ENCODE measurements around the gene PRPF6. TPM values are rescaled to one million over a fixed set of nuclear protein-coding genes. Genes with fewer than 3 reads are reported as not detected.

The PRPF6 gene
- polyA plus RNA-seq, 1 donor from 2014 or later: 91.9 TPM

- H3K36me3 ChIP-seq (ENCODE audit: insufficient read depth, low read length): no peaks in the 10 kb centered on the region
- H3K4me2 ChIP-seq (ENCODE audit: low read length): no peak overlapping the region
- no peaks in the 10 kb centered on the region for H3K9me3 ChIP-seq (ENCODE audit: low read length)
- H3K4me3 ChIP-seq (ENCODE audit: low read length): no peak overlapping the region
- H3K9ac ChIP-seq (ENCODE audit: low read length): no peak overlapping the region
- H3K27me3 ChIP-seq (ENCODE audit: insufficient read depth, low read depth, low read length): peaks cover 22% of the 10 kb centered on the region
- H4K20me1 ChIP-seq (ENCODE audit: insufficient read depth): no peaks in the 10 kb centered on the region
- H3F3A ChIP-seq (ENCODE audit: insufficient read depth, low read length, poor library complexity, severe bottlenecking): no peaks in the 10 kb centered on the region
- no peaks in the 10 kb centered on the region for H3K9me2 ChIP-seq (ENCODE audit: insufficient read depth, low read length)
- H2AFZ ChIP-seq (ENCODE audit: low read depth, low read length): no peak overlapping the region
- no peak overlapping the region for H3K27ac ChIP-seq (ENCODE audit: low read length)
- H3K79me2 ChIP-seq (replicated peaks; ENCODE audit: insufficient read depth, low read length): no peaks in the 10 kb centered on the region
- TF ChIP-seq CTCF (IDR thresholded peaks at IDR 0.05; ENCODE audit: poor library complexity, severe bottlenecking): no peak
- TF ChIP-seq EP300 (conservative IDR thresholded peaks at IDR 0.05; ENCODE audit: poor library complexity, severe bottlenecking): no peak
- no peak for TF ChIP-seq EZH2 (IDR thresholded peaks at IDR 0.05; ENCODE audit: borderline replicate concordance, insufficient read depth, low read length, poor library complexity, severe bottlenecking)
- no peak for TF ChIP-seq MXI1 (conservative IDR thresholded peaks at IDR 0.05; ENCODE audit: poor library complexity, severe bottlenecking)
- TF ChIP-seq RAD21 (conservative IDR thresholded peaks at IDR 0.05): no peak
- no peak for TF ChIP-seq POLR2AphosphoS5 (IDR thresholded peaks at IDR 0.05)
- TF ChIP-seq SMC3 (conservative IDR thresholded peaks at IDR 0.05; ENCODE audit: poor library complexity): no peak
- TF ChIP-seq REST (IDR thresholded peaks at IDR 0.05; ENCODE audit: borderline replicate concordance): no peak
- no peak for TF ChIP-seq TAF1 (IDR thresholded peaks at IDR 0.05; ENCODE audit: low read depth)
Observed at GRCh38 chr20:64081624-64081964, 100.7 kb downstream of the PRPF6 start.

GRCh38 chr20:64082126-64082731 lies 101.3 kb downstream of the PRPF6 start:
- H3K9me2 ChIP-seq (ENCODE audit: insufficient read depth, low read length): no peaks in the 10 kb centered on the region
- peaks cover 22% of the 10 kb centered on the region for H3K27me3 ChIP-seq (ENCODE audit: insufficient read depth, low read depth, low read length)
- no peaks in the 10 kb centered on the region for H4K20me1 ChIP-seq (ENCODE audit: insufficient read depth)
- H3K4me2 ChIP-seq (ENCODE audit: low read length): no peak overlapping the region
- TF ChIP-seq TAF1 (IDR thresholded peaks at IDR 0.05; ENCODE audit: low read depth) (no peak), SMC3 (conservative IDR thresholded peaks at IDR 0.05; ENCODE audit: poor library complexity) (no peak), MXI1 (conservative IDR thresholded peaks at IDR 0.05; ENCODE audit: poor library complexity, severe bottlenecking) (no peak), RAD21 (conservative IDR thresholded peaks at IDR 0.05) (no peak), EZH2 (IDR thresholded peaks at IDR 0.05; ENCODE audit: borderline replicate concordance, insufficient read depth, low read length, poor library complexity, severe bottlenecking) (no peak), REST (IDR thresholded peaks at IDR 0.05; ENCODE audit: borderline replicate concordance) (no peak), EP300 (conservative IDR thresholded peaks at IDR 0.05; ENCODE audit: poor library complexity, severe bottlenecking) (no peak), CTCF (IDR thresholded peaks at IDR 0.05; ENCODE audit: poor library complexity, severe bottlenecking) (no peak), POLR2AphosphoS5 (IDR thresholded peaks at IDR 0.05) (no peak)
- H3K9ac ChIP-seq (ENCODE audit: low read length): no peak overlapping the region
- H3K36me3 ChIP-seq (ENCODE audit: insufficient read depth, low read length): no peaks in the 10 kb centered on the region
- no peak overlapping the region for H3K27ac ChIP-seq (ENCODE audit: low read length)
- H3F3A ChIP-seq (ENCODE audit: insufficient read depth, low read length, poor library complexity, severe bottlenecking): no peaks in the 10 kb centered on the region
- no peaks in the 10 kb centered on the region for H3K79me2 ChIP-seq (replicated peaks; ENCODE audit: insufficient read depth, low read length)
- no peak overlapping the region for H3K4me3 ChIP-seq (ENCODE audit: low read length)
- H3K9me3 ChIP-seq (ENCODE audit: low read length): no peaks in the 10 kb centered on the region
- H2AFZ ChIP-seq (ENCODE audit: low read depth, low read length): no peak overlapping the region
